Measurements from ENCODE around the gene ALDH1A3.
"Not testable (repeated sequence)": the region's sequence is repeated elsewhere in the genome, so short reads cannot be mapped to it uniquely, and the experiment has no call there.

ALDH1A3 gene
- 0 to 0.11 (median 0.04) reads per million in 3 experiments for total RNA-seq

DNA sequence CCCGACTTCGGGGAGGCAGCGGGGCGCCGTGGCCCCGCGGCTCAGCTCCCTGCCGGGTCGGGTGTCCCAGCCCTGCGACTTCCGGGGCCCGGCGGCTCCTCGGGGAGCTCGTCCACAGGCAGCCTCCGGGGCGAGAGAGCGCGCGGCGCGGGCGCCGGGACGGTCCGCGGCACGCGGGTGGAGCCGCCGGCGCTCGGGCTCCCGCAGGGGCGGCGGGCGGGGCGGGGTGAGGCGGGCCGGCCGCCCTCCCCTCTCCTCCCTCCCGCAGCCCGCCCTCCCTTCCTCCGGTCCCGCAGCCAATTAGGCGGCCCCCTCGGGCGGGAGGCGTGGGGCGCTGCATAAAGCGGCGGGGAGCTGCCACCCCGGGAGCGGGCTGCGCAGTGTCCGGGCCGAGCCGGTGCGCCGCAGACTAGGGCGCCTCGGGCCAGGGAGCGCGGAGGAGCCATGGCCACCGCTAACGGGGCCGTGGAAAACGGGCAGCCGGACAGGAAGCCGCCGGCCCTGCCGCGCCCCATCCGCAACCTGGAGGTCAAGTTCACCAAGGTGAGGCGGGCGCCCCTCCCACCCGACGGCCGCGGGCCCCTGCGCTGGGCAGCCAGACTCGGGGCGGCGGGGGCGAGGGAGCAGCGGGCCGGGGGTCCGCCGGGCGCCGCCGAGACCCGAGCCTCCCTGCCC is at the start of gene ALDH1A3:
TSS of gene ALDH1A3 (plus strand) at position 368 of the 675 bp plus-strand sequence. CDS start at position 445, 77 bp downstream.
- DNase-seq: no peak

DNA sequence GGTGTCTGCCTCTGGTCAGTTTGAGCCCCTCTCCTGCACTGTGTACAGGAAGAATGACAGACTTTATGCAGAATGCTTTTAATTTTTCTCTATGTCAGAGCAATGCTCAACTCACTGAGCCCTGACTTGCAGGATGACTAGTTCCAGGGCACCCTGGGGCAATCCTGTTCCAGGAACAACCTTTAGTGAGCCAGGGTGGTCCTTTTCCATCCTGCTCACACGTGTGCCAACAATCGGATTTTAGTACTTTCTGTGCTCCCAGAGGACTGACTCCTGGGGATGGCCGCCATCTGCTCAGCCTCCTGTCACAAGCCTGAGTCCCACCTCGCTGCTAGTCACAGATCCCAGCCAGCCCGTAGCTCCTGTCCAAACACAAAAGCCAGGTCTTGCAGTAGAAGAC is 48.2 kb upstream of the ALDH1A3 start:
- no peak for DNase-seq

DNA sequence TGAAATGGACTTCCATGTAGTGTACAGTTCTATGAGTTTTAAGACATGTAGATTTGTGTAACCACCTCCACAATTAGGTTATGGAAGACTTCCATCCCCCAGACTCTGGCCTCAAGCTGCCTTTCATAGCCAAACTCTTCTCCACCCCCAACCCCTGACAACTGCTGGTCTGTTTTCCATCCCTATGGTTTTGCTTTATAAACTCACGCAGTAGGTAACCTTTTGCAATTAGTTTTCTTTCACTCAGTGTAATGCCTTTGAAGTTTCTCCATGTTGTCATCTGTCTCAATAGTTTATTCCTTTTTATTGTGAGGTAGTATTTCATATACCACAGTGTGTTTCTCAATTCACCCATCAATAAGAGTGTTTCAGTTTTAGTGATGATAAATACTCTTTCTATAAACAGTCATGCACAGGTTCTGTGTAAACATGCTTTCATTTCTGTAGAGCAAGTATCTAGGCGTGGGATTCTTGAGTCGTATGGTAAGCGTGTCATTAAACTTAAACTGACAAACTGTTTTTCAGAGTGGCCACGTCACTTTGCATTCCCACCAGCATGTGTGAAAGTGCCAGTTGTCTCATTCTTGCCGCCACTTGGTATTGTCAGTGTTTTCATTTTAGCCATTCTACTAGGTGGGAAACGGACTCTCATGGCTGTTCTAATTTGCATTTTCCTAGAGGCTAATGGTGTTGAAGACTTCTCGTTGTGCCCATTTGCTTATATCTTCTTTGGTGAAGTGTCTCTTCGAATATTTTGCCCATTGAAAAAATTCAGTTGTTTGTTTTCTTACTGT is 47.3 kb upstream of the ALDH1A3 start:
- DNase-seq: no peak

DNA sequence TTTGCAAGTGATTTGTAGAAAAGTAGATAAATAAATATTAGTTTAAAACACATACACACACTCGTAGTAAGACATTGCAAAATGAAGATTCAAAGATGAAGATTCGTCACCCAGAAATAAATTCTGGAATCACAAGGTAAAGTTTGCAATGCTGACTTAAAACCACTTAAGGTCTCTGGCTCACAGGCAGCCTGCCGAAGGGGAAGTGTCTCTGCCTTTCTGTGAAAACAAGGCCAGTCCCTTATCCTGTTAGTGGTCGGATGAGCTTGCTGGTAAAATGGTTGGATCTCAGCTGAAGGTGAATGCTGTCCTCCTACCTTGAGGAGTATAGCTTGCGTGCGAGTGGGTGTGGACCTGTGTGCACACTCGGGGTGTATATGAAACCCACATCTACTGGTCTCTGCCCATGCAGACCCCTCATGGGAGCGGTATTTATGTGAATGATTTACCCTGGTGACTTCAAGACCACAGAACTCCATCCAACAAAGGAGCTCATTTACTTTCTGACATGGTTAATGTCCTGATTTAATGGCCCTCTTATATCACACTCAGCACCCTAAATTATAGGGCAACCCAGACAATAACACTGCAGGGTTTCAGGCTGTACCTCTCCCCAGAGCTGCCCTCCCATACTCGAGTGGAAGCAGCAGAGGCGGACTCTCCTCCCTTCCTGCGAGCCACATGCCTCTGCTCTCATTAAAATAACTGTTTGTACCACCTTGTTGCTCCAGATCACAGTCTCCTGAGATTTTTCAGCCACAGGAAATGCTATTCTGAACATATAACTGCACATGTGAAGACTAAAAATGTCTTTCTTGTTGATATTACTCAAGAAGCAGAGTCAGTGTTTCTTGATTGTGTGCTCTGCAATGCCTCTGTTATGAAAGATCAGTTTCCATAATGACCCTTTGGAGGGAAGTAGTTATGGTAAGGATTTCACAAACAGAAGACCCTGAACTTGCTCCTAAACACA is 45.9 kb upstream of the ALDH1A3 start:
- no peak for DNase-seq

DNA sequence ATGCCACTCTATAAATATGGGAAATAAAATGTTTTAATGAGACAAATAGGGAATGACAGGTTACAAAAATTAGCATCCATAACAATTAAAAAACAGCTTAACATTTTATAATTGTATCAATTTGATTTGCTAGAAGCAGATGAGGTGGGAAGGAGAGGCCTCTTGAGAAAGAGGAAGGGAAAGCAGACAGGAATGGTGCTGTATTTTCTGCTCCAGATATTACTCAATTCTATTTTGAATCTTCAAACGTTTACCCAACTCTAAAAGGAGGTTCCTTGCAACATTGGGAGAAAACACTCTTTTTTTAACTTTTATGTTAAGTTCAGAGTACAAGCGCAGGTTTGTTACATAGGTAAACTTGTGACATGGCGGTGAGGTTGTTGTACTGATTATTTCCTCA is 44.9 kb upstream of the ALDH1A3 start:
- no peak for DNase-seq

DNA sequence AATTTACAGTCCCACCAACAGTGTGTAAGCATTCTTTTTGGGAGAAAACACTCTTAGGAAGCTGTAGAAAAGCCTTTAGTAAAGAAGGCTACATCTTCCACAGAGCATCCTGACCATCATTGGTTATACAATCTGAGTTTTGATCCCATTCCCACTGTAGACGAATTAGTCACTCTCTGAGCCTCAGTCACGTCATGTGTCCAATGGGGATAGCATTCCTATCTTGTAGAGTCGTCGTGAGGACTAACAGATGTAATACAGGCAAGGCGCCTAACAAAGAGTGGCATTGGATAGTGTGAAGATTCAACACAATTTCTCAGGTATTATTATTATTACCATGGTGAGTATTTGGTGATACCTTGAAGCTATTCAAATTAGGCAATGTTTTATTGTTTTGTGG is 44.0 kb upstream of the ALDH1A3 start:
- no peak for DNase-seq

DNA sequence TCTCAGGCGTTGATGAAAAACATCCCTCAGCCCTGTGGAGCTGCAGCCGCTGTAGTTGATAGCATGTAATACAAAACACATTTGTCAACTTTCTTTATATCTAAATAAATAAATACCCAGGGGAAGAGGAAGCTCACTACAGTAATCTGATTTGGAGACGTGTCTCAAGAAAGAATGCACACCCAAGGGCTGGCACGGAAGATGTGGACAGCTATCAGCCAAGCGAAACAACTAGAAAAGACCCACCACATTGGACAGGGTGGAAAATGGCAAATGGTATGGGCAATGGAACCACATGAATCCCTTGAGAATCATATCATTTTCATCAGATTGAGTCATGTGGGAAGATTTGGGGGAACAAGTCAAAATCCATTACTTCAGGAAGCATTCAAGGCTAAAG is 43.1 kb upstream of the ALDH1A3 start:
- no peak for DNase-seq

DNA sequence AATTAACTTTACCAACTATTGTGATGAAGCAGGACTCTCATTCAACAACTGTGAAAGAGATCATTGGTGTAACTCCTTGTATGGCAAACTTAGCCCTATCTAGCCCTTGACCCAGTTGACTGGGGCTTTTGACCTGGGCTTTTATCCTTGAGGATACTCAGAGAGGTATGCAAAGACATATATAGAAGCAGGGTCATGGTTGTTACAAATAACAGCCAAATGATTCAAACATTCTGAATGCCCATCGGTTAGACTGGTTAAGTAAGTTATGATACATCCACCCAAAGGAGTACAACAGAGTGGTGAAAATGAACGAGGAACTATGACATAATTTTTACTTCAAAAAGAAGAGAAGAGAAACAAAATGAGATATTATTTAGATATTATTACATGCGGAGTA is 38.2 kb upstream of the ALDH1A3 start:
- no peak for DNase-seq

DNA sequence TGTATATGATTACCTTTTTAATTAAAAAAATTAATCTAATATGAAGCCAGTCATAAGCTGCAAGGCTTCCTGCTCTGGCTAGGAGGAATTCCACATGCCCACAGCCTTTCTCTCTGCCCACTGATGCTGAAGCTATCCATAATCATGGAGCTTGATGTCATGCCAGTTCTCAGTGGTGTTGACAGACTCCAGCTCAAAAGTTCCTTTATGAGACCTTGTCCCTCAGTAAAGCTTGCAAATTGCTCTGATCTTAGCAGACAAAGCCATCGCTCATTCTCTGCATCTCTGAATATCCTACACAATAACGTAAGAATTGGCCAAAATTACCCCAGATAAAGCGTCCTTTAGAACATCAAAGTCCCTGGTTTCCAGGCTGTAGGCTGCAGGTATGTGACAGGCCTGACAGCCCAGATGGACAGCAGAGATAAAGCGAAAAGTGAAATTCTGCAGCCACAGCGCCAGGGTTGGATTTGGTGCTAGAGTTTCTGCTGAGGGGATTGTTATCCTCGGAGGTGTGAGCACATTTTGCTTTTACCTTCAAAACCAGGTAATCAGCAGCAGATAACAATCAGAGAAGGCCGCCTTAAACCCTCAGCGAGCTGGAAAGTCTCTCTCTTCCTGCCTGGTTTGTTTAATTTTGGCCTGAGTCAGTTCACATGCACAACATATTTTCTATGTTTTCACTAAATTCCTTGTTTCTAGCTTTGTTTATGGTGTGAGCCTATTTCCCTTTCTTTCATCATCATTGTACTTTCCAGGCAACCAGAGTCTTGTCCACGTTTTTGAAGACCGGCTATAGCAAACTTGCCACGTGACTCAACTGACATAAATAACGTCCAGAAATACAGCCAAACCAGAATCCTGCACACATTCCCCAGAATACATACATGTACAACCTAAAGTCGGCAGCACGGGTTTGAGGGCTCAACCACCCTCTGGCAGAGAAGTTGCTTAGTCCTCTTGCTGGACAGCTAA is 36.6 kb upstream of the ALDH1A3 start:
- DNase-seq: no peak

DNA sequence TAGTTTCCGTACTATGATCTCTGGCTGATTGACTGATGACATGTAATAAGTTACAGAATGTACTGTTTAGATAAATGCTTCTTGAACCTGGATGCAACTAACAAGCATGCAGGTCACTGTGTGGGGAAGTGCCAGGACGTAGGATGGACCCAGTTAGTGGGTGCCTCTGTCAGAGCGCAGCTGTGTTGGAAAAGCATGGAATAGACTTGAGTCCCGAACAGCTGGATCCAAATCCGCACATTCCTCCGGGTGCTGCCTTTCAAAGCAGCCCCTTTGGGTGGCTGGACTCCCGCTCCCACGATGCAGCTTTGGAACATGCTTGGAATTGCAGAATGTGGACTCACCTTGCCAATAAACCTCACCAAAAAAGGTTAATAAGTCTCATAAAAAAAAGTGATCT is 35.5 kb upstream of the ALDH1A3 start:
- no peak for DNase-seq

DNA sequence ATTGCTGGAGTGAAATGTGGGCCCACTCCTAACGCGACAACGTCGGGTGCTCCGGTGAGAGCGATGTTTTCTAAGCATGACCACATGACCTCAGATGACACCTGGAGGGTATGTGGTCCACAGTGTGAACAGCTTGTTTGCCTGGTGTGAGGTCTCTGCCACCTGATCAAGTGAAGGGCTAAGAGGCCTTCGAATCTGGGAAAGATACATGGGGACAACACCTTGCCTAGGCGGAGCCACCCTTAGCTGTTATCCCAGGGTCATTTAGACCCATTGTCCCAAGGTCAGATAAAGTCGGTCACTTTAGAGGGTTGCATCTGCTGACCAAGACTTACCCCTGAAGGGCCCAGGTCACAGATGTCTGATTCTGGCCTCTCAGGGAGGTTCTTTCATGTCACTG is 34.9 kb upstream of the ALDH1A3 start:
- no peak for DNase-seq

DNA sequence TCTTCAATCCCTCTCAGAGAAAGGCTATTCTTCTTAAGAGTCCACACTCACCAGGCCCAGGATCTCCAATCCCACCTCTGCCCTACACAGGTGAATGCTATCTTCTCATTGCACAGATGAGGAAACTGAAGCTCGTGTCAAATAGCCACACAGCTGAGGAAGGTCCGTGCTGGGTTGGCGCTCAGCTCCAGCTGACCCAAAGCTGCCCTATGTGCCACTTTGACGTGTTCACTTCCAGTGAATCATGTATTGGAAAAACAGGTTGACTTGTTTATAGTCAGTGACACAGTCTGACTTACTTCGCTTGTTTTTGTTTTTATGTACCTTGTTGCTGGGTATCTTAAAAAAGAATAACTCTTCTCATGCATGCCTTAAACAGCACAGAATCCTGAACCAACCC is 32.4 kb upstream of the ALDH1A3 start:
- no peak for DNase-seq

DNA sequence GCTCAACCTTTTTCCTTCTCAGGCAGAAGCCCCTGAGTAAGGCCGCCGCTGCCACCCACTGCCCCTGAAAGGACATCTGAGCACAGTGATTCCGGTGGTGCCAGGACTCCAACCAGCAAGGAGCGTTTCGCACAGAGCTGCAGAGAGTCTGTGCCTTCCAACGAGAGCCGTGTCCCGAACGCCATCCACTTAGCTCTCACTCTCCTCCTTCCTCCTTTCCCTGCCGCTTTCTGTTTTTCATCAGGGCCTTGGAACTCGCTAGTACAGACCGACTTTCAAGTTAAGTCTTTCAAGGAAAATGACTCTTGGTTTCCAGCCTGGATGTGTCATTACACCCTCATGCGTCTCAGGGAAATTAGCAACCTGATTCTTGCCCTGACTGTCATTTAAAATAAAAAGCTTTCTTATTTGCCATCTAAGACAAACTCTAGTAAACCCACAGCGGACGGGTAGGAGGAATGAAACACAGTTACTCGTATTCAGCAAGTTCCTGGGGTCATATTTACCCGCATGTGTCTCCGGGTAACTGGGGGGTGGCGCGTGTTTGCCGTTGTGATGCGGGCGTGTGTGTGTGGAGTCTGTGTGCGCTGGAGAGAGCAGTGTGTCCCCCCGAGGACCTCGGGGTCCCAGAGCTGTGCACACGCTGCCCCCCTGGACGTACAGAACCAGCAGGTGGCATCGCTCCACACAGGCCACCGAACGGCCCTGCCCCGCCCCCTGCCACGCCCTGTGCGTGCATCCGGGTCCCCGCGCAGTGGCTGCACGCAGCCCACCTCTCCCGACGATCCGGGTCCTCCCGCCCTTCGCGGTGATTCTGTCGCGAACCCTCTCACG is 30.4 kb upstream of the ALDH1A3 start:
- DNase-seq: peak; percentile 23

DNA sequence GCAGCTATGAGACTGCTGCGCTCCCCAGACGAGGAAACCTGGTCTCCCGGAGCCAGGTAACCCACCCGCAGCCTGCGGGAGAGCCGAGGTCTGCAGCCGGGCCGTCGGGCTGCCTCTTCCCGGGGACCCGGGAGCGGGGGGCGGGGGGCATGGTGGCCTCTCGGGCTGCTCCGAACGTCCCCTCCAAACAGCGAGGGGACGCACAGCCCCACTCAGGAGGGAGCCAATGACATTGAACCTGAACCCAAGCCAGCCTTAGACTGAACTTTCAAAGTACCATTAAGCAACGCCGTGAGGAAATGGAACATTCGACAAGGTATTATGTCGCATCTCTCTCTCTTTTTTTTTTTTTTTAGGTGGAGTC is 29.8 kb upstream of the ALDH1A3 start:
- DNase-seq: no peak

DNA sequence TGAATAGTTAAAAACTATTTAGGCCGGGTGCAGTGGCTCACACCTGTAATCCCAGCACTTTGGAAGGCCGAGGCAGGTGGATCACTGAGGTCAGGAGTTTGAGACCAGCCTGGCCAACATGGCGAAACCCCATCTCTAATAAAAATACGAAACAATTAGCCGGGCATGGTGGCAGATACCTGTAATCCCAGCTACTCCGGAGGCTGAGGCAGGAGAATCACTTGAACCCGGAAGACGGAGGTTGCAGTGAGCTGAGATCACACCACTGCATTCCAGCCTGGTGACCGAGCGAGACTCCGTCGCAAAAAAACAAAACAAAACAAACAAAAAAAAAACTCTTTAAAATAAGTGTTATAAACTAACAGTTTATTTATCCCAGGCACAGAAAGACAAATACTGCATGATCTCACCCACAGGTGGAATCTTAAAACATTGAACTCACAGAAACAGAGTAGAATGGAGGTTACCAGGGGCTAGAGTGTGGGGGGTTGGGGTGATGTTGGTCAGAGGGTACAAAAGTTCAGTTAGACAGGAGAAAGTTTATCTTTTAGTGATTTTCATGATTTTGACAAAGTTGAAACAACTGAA is 28.1 kb upstream of the ALDH1A3 start:
- DNase-seq: not testable (repeated sequence)

DNA sequence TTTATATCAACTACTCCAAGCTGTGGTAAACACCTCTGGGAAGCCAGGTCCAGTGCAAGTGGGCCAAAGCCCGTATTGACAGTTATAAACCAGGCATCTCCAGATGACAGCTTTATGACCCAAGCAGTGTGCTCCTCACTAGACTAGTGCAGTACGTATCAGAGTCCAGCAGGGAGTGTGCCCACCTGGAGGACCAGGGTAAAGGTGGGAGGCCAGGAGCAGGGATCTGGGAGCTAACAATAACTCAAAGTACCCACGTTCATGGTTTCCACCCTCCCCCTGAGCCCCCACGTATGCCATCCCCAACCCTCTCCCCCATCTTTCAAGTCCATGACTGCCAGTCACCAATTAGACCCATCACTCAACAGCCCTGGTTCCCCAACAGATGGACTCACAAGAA is 27.0 kb upstream of the ALDH1A3 start:
- no peak for DNase-seq

DNA sequence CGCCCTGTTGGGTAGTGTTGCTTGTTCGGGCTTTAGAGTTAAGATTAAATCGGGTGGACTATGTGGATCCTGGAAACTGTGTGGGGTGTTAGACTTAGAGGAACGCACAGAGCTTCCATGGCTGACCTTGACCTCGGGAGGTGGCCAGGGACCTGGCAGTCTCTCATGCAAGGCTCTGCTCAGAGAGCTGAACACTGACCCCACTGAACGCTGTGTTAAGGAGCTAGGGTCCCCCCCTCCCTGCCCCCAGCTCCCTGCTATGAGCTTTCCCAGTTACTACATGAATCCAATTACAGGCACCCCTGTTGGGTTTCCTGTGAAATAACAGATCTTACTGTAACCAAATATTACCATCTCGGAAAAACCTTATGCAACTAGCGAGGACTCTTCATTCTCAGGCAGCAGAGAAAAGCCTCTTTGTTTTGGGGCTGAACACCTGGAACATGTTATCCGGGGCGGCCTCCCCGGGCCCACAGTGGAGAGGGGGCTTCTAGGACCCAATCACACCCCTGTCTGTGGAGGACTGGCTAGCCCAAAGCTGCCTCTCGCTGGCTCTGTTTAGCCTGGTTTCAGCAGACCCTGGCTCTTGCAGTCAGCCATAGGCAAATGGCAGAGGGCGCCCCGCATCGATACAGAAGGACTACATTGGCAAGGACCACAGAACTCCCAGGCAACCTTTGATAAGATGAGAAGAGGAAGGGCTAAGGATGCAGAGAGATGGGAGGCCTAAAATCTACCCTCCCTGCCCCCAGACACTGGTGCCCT is 25.8 kb upstream of the ALDH1A3 start:
- DNase-seq: no peak

DNA sequence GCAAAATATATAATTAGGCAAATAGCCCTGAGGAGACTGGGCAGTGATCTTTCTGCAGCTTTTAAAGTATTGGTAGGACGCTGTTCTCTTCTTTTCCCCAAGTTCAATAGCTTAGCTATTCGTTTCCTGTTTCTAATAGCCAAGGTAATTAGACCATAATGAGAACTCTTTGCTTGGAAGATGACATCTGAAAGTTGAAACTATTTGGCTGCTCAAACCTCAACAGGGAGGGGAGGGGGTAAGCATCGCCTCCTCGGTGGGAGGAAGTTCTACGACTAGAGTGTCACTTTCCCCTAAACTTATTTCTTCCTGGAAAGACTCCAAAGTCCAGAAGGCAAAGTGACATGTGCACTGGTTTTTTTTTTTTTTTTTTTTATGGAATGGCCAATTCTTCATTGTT is 22.8 kb upstream of the ALDH1A3 start:
- DNase-seq: no peak

DNA sequence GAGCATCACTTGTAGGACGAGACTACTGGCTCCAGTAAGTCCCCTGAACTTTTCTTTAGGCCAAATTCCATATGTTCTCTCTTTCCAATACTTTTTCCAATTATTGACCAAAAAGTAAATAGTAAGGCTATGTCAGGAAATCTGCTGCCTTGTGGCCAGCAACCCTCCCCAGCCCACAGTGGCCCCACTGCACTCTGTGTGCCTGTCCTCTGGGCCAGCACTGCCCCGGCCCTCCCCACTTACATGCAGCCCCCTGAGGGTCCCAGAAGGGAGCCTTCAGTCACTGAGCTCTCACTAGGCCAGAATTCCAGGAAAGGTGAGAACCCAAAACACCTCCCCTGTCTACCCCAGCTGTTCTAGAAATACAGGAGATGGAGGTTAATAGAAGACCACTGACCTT is 21.3 kb upstream of the ALDH1A3 start:
- no peak for DNase-seq
